HL-60/S4 treated with phorbol 12-myristate 13-acetate at 8.2 ng/mL for 4 days and 3 days (cell line): ENCODE results near the gene SOHLH1.
"Not testable (repeated sequence)": the region's sequence is repeated elsewhere in the genome, so short reads cannot be mapped to it uniquely, and the experiment has no call there.

Experiments
- in situ Hi-C: fragments of 300-500 bp; cut with MboI; formaldehyde crosslinking; loops from 2 replicates; pipeline ENCODE4 v1.15.0; 2022; ENCODE audit warnings: low sequenced_read_pairs

SOHLH1 gene

DNA sequence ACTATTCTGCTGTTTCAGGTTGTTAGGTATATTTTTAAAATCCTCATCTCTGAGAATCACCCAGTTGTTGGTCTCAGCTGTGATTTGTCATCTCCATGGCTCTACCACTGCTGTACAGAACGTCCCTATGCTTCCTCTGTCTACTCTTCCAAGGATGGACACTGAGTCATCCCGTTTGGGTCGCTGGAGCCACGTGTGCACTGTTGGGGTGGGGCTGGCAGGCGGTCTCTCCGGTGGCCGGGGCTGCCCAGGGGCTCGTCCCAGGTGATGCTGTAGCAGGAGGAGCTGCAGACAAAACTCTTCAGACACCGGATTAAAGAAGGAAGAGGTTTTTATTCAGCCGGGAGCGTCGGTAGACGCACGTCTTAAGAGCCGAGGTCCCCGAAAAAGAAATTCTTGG is 19.2 kb downstream of the SOHLH1 start:
- in situ Hi-C loops, result no loop called here

GRCh38 chr9:135678236-135679017 is 20.9 kb downstream of the SOHLH1 start:
- in situ Hi-C loops, result no loop called here

GRCh38 chr9:135677641-135678168 is 21.6 kb downstream of the SOHLH1 start:
- in situ Hi-C loops, result no loop called here

- in situ Hi-C loops, result no loop called here
These were observed 22.4 kb downstream of the SOHLH1 start for GRCh38 chr9:135676891-135677290.

DNA sequence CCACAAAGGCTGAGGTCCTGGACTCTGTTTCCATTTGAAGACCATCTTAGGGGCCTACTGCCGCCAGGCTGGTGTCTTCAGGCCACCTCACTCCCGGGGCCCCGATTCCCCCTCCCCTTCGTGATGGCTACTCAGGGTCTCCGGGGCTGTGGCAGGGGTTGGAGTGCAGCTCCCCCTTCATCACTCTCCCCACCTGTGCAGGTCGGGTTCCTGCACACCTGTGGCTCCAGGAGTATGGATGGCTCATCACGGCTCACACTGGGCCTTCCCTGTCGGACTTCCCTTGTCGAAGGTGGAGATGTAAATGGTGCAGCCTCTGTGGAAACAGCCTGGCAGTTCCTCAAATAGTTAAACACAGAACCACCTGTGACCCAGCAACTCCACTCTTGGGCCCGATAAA is 24.3 kb downstream of the SOHLH1 start:
- in situ Hi-C loops, result no loop called here

DNA sequence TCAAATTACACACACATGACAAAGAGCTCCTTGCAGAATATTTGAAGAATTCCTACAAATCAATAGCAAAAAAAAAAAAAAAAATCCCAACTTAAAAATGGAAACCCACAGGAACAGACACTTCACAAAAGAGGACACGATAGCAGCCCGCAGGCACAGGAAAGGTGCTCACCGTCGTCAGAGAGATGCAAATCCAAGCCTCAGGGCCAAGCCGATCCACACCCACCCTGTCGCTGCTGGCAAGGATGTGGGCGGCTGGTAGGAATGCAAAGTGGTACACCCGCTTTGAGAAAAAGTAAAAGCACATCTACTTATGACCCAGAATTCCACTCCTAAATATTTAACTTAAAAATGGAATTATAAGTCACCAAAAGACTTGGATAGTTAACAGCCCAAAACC is 25.3 kb downstream of the SOHLH1 start:
- in situ Hi-C loops, result no loop called here

GRCh38 chr9:135672786-135673185 is 26.5 kb downstream of the SOHLH1 start:
- in situ Hi-C loops, result not testable (repeated sequence)

DNA sequence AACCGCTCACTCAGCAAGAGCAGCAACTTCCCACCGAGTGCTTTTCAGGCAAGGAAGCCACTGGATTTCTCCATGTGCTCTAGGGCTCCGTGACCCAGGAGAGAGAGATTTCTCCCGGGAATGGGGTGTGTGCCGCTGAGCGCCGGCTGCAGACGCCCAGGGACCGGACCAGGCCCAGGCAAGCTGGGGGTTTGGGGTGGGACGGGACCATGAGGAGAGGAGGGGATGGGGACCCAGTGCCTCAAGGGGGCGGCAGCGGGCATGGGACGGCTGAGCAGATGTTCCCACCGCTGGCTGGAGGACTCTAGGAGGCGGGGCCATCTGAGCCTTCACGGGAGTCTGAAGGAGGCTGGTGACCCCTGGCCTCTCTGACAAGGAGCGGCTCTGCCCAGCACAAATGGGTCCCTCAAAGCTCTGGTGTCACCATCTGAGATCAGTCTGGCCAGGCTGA is 27.7 kb downstream of the SOHLH1 start:
- in situ Hi-C loops, result no loop called here

- in situ Hi-C loops, result no loop called here
These were observed 28.3 kb downstream of the SOHLH1 start for GRCh38 chr9:135670721-135671590.

DNA sequence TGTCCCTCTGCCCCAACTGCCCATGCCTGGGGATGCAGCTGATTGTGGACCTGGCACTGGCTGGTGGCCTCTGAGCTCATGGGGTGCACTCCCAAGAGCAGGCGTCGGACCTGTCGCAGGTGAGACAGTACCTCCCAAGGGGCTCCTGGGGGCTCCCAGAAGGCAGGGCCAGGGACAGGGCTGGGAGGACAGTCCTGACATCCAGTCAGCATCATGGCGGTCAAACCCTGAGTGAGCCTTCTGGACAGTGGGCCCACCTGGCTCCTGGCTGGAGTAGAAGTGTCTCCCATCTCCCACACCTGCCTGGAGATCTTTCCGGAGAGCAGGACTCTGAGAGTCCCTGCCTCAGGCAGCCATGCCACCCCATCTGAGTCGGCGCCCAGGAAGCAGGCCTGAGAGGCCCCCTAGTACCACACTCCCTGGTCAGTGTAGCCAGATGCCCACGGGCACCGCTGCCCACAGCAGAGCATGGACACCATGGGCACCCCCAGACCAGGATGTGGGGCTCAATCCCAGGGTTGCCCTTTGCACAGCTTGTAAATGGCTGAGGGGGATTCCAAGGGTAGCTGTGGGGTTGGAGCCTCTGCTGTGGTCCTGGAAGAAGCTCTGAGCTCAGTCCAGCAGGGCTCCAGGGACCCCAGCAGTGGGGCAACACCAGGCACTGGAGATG is 29.5 kb downstream of the SOHLH1 start:
- in situ Hi-C loops, result no loop called here

GRCh38 chr9:135669018-135669417 is 30.3 kb downstream of the SOHLH1 start:
- in situ Hi-C loops, result not testable (repeated sequence)

DNA sequence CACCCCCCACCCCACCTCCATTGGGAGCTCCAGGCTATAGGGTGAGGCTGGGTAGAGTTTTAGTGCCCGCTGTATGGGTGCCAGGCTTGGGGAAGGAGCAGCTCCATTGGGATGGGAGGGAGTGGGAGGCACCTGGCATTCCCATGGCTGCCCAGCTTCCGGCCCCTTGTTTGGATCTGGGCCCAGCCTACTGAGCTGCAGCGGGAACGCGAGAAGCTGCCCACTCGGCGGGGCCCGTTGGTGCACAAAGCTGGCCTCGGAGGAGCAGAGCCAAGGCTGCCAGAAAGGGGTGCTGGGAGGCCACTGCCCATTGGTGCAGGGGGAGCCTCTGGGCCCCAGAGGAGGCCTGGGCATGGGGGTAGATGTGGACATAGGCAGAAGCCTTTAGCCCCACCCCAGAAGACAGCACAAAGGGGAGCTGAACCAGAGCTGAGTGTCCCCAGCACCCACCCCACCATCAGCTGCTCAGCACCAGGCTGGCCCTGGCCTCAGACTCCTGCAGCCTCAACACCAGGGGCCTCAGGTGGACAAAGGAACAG is 31.7 kb downstream of the SOHLH1 start:
- in situ Hi-C loops, result no loop called here

DNA sequence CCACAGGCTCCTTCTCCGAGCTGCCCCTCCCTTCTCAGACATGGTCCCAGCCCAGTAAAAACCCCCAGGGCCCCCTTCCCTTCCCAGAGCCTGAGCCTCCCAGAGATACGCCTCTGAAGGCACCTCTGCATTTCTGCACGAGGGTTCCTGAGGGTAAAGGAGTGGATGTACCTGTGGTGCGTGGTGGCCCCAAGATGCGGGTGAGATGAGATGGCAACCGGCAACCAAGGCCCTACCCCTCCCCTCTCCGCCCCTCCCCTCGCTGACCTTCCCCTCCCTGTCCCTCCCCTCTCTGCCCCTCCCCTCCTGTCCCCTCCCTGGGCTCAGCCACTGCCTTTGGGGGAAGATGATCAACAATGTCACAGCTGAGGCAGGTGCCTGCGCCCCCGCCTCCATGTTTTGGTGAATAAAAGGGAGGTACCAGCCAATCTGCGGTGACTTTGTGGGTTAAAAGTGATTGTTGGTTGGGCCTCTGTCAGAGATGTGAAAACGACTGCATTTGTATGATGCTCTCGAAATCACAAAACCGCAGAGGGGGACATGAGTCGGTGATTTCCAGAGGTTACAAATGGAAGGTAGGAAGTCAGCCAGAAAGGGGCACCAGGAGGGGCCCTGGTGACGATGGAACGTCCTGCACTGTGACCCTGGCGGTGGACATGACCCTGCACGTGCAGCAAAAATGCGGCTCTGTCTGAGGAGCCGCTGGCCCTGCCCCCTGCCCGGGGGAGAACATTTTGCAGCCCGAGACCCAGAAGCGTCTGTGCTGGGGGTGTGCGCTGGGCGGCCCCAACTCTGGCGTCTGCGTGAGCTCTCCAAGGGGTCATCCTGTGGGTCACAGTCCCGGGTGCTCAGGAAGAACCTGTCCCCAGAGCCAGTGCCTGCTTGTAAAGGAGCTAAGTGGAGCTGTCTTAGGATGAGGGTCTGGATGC is 32.5 kb downstream of the SOHLH1 start:
- in situ Hi-C loops, result no loop called here

DNA sequence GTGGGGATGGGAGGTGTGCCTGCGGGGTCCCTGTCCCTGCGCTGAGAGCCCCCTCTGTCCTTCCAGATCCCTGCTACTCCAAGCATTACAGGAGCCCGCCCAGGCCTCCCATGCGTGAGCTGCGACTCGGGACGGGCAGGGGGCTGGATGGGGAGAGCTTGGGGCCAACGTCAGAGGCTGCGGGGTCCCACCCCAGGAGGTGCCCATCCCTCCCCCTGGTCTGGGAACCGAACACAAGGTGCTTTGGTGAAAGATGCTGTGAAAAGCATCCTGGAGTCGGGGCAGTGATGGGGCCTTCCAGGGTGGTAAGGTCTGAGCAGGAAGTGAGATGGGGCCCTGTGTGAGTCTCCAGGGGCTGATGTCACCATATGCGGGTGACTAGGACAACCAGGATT is 33.5 kb downstream of the SOHLH1 start:
- in situ Hi-C loops, result no loop called here

DNA sequence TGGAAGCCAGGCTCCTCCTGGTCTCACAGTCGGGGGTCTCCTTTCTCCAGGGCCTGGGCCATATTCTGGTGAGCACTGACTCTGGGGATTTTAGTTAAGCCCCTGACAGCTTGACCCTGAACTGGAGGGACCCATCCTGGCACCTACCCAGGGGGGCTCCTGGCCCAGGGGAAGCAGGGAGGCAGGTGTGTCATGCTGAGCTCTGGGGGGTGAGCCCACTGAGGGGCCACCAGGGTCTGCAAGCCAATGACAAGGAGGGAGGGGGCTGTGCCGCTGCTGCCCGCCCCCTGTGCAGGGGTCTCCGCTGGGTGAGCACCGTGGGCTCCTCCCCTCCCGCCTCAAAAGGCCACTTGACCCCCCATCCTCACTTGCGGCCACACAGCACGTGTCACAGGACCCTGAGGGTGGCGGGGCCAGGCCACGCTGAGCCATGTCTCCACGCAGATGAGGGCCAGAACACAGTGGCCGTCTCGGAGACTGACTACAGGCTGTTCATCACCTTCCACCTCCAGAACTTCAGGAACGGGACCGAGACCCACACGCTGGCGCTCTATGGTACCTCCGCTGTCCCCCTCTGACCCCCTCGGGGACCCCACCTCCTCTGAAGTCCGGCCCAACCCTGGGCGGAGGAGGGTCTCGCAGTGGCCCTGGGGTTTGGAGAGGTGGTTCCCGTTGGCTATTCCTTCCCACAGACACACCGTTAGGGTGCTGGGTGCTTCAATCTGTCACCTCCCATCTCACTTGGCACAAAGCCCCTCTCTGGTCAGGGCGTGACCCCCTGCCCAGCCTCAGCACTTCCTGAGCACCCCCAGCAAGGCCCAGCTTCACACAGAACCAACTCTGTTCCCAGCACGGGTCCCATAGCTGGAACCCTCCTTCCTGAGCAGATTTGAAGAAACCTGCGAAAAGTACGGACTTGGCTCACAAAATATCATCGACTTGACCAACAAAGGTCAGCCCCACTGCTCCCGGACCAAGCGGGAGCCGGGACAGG is 34.2 kb downstream of the SOHLH1 start:
- in situ Hi-C loops, result no loop called here

GRCh38 chr9:135664266-135664665 is 35.0 kb downstream of the SOHLH1 start:
- in situ Hi-C loops, result no loop called here

GRCh38 chr9:135663857-135664256 is 35.4 kb downstream of the SOHLH1 start:
- in situ Hi-C loops, result no loop called here

GRCh38 chr9:135663451-135663770 is 35.9 kb downstream of the SOHLH1 start:
- in situ Hi-C loops, result no loop called here
